Measurements from ENCODE around the gene CHST11.

CHST11 gene

DNA sequence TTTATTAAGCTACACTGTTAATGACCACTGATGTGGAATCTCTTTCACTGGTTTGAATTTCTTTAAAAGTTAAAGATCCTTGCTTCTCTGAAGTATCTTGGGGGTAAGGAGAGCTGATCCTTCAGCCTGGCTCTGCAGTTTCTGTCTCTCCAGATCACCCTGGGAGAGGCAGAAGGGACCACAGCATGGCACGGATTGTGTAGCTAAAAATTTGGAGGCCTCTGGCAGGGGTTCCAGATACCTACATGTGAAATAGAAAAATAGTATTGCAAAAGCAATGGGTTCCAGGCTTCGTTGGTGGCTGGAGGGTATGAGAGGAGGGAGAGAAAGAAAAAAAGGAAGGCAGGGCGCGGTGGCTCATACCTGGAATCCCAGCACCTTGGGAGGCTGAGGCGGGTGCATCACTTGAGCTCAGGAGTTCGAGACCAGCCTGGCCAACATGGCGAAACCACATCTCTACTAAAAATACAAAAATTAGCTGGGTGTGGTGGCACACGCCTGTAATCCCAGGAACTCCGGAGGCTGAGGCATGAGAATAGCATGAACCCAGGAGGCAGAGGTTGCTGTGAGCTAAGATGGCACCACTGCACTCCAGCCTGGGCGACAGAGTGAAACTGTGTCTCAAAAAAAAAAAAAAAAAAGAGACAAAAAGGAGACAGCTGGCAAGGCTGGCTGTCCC is 3.4 kb downstream of the CHST11 start:
- no peak for DNase-seq (ENCODE audit: low read depth)

DNA sequence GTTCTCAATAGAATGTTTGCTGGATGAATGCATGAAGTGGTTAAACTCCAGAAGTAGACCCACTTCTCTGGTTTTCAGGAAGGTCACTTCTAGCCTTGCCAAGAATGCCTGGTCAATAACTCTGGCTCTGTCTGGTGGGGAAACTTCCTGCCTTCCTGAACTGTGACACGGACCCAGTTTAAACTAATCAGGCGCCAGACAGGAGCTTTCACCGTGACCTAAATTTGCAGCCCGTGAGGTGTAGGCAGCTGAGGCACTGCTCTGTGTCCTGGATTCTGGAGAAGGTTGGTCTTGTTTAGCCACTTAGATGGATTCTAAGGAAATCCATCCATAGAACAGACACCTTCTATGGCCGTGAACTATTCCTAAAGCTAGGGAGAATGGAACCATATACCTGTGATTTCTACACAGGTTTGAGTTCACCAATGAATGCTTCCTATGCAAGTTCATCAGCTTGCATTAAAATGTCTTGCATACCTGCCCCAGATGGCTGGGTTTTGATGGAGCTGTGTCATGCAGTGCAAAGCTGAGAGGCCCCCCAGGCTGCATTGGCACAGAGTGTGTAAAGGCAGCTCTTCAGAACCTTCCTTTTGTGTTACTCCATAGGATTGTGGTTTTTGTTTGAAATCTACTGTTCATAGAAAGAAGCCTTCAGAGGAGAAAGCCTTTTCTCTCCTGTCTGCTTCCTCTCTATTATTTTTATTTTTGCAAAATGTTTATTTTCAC is 4.4 kb downstream of the CHST11 start:
- DNase-seq (ENCODE audit: low read depth): no peak

DNA sequence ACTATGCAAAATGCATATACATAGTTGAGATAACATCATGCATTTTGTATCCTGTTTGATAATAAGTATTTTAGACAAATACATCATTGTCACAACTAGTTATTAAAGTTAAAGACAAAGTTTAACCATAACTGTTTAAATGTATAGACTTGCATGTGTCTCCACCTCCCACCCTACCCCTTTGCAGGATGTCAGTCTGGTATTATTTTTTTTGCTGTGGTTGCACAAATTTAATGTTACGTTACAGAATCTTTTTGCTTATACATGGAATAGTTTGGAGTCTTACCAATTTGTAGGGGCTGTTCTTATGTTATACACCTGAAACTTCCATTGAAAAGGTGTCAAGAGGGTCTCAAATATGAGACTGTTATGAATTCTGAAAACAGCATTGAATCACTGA is 5.6 kb downstream of the CHST11 start:
- no peak for DNase-seq (ENCODE audit: low read depth)

DNA sequence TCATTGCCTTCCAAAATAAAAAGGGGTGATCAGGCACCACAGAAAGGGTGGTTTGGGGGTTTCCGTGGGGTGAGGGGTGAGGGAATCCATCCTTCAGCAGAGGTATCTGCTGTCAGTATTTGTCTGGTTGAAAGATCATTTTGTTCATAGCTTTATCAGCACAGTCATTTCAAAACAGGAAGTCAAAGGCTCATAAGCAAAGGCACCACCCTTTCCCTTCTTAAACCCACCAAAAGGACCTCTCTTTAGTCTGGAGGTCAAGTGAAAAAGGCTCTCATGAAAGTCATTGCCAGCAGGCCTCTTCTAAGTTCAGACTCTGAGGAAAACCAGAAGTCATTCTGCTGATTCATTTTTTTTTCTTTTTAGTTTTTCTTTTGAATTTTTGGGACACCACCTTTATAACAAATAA is 6.2 kb downstream of the CHST11 start:
- DNase-seq (ENCODE audit: low read depth): peak; percentile 61

DNA sequence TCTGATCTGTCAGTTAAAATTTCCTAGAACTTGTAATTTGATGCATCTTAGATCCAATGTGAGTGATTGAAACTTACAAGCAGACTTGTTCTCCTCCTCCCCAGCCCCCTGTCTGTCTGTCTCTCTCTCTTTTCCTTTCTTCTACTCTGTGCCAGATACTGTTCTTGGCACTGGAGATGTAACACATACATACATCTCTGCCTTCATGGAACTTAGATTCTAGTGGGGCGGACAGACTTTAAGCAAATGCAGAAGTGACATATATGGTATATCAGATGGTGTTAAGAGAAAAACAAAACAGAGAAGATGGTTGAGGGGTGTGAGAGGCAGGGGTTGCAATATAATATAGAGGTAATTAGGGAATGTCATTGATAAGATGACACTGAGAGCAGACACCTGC is 6.6 kb downstream of the CHST11 start:
- DNase-seq (ENCODE audit: low read depth): no peak

DNA sequence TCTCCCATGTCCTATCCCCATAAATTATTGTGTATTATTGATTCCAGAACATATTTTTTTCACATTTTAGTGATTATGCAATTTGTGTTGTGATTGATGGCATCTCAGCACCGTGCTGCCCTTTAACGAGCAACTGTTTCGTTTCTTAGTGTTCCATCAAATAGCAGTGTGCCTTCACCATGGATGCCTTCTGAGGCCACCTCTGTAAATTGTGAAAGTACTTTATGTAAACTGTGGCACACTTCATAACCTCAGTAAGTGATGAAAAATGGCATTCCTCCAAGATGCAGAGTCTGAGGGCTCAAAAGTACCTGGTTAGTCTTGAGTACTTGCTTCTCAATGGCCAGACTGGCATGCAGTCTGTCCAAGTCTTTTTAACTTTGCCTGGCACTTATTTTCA is 8.2 kb downstream of the CHST11 start:
- DNase-seq (ENCODE audit: low read depth): no peak

DNA sequence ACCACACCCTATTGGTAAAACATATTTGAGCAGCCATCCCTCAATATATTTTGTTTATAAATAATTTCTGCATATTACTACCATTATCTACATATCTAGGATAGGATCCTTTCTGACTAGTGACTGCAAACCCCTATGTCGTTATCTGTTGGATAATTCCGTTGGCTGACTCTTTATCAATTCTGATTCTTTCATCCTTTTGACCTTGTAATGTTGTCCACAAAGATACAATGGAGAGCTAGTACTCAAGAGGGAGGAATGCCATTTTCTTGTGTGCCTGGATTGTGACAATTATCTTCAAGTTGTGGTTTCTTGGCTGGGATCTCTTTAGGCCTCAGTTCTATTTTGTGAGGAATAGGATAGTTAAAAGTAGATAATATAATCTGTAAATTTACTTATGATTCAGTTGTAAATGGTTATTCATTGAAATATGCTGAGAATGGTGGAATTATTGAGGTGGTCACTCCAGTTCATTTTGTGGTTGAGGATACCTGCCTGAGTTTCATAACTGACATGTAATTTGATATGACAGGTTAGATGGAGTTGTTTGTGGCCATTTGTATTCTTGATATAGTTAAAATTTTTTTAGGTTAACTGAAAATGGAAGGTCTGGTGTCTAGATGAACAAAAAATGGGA is 10.1 kb downstream of the CHST11 start:
- no peak for DNase-seq (ENCODE audit: low read depth)

DNA sequence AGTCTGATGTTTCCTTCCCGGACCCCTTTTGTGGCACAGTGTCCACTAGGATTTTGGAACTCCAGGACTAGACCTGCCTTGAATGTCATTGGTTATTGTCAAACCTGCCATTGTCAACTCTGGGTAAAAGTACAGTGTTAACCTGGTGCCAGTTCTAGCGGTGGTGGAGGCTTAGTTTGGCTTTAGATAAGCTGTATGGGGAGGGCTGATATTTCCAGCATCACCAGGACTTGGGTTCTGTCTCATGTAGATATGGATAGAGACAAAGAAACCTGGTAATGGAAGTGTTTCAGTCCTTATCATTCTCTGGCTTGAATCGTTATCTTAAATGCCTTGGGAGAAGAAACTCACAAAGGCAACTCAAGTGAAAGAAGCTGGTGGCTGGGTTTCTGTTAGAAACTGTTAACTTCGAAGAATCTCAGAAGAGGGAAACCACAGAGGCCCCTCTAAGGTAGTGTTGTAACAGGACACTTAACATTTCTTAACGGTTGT is 10.6 kb downstream of the CHST11 start:
- no peak for DNase-seq (ENCODE audit: low read depth)

DNA sequence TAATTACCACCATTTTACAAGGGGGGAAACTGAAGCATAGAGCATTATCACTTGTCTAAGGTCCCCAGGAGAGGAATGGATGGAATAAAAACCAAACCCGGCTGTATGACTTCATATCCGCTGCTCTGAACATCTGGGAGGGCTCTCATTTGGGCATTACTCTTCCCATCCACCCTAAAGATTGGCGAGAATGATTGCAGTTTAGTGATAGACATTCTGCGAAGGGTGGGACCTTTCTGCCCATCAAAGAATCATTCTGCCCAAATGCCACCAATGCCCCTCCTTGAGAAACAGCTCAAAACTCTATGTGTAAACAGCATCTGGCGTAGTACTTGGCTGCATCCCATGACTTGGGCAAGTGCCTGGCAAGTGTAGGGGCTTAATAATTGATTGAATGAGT is 11.6 kb downstream of the CHST11 start:
- DNase-seq (ENCODE audit: low read depth): no peak

DNA sequence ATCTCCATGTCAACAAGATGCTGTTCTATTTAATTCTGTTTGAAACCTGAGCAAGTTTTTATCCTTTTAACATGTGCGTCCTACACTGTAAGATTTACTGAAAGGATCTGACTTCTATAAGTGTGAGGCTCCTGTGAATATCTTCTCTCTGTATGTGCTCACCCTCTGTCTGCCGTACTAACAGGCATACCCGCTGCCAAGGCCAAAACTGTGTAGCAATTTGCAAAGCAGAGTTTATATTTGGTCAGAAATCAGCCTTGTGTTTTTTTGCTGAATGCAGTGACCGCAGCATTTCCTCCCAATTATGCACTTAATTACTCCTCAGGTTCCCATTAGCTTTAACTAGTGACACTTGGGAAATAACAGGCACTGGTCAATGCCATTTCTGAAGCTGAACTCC is 12.3 kb downstream of the CHST11 start:
- no peak for DNase-seq (ENCODE audit: low read depth)

DNA sequence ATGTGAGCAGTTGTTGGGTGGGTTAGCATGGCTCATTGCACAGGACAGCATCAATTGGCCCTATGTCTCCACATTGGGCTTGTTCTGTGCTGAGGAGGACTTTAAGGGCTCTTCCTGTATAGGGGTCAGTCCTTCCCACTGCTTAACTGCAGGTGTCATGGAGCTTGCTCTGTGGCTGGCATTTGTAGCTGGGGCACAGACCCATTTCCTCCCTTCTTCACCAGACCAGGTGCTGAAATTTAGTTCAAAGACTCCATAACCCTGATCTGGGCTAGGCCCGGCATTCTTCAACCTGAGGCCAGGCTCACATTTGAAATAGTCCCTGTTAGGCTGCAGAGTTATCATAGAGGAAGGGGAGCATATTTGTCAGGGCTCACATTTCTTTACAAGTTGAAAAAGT is 12.8 kb downstream of the CHST11 start:
- no peak for DNase-seq (ENCODE audit: low read depth)

DNA sequence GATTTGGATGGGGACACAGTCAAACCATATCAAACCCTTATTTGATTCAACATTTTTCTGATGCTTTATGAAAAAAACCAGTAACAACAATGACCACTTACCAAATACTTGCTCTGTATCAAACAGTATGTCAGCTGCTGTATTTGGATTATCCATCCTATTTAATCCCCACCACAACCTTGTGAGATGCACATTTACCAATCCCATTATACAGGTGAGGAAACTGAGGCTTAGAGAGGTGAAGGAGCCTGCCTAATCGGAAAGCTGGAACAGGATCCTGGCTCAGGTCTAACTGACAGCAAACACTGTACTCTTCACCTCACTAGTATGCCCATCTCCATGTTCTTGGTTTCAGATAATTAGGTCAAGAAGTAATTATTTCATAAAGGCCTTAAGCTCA is 13.8 kb downstream of the CHST11 start:
- DNase-seq (ENCODE audit: low read depth): no peak

DNA sequence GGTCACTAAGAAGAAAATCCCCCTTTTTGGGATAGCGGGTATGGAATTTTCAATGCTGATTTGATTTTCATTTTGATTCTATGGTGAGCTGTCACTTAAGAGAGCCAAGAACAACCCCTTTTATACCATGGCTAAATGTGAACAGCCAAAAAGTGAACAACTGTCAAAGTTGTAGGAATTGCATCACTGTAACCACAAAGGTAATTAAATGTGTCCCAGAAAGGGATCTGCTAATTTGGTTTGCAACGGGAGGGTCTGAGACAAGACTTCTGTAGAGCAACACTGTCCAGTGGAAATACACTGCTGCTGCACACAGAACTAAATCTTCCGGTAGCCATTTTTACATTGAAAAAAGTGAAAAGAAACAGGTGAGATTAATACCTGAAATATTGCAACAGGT is 14.6 kb downstream of the CHST11 start:
- DNase-seq (ENCODE audit: low read depth): no peak

DNA sequence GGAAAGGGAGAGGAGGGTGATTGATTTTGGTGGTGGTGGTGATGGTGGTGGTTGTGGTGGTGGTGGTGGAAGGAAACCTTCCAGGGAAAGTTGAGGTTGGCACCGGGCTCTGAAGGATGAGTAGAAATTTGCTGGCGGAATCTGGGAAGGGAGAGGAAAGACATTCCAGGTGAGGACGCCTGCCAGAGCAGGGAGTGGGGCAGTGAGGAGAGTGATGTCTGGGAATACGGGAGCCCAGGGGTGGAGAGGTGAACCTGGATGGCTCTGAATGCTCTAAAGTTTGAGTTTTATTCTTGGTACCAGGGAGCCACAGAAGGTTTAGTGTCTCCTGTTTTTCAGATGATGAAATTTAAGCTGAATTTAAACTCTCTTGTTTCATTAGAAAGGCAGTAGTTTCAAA is 16.0 kb downstream of the CHST11 start:
- no peak for DNase-seq (ENCODE audit: low read depth)

DNA sequence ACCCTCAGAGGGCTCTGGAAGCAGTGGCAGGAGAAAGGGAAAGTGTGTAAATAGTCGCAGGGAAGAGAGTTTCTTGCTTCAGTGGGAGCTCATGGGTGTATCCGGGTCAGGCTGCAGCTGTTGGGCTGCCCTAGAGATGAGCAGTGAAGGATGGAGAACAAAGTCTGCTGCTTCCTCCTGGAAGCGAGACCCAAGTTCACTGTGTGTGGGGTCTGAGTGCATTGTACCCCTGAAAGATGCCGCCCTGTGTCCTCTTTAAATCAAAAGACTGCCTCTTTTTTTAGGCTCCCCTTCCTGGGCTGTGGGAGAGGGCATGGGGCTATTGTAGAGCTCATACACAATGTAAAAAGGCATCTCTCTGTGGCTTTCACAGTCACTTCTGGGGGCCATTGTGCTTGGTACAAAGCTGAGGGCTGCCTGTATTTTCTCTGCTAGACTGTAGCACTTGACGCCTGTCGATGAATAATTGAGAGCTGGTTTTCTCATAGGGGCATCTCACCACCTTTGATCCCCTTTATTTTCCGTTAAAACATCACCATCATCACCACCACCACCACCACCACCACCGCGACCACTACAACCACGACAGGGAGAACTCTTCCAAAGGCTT is 16.7 kb downstream of the CHST11 start:
- DNase-seq (ENCODE audit: low read depth): no peak

DNA sequence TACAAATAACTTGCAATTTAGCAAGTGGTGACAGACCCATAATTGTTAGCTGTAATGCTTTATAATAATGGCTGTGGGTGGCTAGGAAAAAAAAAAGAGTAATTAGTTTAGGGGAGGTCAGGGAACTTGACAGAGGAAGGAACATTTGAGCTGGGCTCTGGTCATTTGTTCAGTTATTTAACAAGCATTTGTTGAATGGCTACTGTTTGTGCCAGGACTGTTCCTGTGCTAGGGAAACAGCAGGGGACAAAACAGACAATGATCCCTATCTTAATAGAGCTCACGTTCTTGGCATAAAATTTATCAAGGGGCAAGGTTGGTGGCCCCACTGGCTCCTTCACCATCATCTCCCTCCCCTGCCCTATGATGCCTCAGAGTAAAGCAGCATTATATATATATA is 18.5 kb downstream of the CHST11 start:
- DNase-seq (ENCODE audit: low read depth): no peak

DNA sequence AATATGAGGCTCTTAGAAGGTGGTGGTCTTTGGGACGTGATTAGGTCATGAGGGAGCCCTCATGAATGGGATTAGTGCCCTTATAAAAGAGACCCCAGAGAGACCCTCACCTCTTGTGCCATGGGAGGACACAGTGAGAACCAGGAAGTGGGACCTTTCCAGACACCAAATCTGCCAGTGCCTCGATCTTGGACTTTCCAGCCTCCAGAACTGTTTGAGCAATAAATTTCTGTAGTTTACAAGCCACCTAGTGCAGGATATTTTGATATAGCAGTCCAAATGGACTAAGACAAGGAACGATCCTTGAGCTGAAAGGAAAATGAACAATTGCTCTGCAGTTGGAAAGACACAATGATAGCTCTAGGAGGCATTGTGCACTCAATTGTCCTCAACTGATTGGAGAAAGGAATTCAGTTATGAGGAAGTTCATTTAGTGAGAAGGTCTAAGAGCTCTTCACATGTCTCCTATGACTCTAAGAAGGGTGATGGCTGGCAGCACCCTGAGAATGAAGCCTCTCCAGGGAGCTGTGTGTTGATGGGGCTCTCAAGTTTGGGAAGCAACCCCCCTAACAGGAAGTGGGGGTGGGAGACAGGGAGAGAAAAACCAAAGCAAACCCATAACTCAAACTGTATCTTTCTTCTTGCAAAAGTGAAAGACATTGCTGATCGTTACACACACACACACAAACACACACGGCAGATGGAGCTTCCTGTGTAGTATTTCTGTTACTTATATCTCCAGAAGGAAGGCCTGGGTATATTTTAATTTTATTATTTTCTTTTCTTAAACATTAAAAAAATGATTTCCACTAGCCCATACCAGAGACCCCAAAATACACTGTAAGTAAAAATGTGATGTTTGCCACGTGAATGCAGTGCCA is 21.0 kb downstream of the CHST11 start:
- no peak for DNase-seq (ENCODE audit: low read depth)

DNA sequence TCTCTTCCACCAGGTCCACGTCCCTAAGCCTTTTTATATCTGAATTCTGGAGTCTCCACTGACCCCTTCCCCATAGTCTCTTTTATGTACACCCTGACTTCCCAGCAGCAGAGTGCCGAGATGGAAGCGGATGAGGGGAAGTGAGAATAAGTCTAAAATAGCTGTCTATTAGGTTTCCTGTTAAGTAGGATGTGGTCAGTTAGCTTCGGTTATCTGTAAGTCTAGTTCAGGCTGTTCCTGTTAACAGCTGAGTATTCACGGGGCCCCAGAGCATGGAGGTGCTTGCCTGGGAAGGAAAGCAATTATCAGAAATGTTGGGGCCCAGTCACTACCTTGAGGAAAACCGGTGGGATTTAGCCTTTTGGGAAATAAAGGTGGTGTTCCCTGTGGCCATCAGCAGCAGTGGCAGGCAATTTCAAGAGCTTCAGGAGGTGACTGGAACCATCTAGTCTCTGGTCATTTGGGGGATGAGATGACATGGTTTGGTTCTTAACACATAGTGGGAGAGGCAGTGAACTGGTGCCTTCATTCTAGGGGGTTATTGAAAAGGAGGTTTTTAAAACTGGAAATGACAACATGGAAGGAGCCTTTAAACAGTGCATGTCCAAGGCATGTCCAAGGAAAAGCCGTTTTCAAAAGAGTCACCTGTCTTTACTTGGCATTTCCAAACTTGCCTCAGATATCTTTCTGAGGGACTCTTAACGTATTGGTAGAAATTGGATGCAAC is 21.8 kb downstream of the CHST11 start:
- DNase-seq (ENCODE audit: low read depth): no peak

DNA sequence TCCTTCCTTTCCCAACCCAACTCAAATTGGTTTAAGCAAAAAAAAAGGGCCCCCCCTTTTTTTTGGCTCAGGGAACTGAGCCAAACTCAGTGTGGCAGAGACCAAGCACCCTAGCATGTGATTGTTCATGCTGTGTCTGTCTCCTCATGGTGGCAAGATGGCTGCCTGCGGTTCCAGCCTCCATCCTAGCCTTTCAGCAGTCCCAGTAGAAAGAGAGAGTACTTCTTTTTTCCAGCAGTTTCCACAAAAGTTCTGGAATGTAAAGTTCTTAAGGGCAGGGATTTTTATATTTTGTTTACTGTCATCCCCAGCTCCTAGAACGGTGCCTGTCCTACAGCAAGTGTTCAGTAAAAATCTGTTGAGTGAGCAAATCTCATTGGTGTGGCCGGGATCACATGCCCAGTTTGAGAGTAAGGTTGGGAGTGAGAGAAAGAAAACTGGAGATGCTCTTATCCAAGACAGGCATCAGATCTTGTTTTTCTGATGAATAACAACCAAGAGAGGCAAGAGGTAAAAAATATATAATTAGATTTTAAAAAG is 22.4 kb downstream of the CHST11 start:
- DNase-seq (ENCODE audit: low read depth): no peak

DNA sequence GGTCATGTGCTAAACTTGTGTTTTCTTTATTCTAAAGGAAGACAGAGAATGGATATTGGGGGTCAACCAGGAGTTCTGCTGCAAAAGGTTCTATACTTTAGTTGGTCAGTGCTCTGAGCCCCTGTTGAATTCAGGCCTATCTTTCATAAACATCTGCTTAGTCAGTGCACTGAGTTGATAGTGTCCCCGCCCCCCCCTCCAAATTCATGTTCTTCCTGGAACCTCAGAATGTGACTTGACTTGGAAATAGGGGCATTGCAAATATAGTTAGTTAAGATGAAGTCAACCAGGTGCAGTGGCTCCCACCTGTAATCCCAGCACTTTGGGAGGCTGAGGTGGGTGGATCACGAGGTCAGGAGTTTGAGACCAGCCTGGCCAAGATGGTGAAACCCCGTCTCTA is 23.3 kb downstream of the CHST11 start:
- no peak for DNase-seq (ENCODE audit: low read depth)

All from T-helper 22 cell (primary cell).